PC-3 (cell line): ENCODE results near the gene IFIT1.

ENCODE experiments used
- CTCF ChIP-seq: fragments of 300-600 bp; sonication (generic); conservative IDR thresholded peaks from 2 replicates; pipeline ENCODE4 v1.5.1; 2017; ENCODE audit warnings: antibody characterized with exemption, low read depth, mild to moderate bottlenecking, low read length
- EZH2phosphoT487 ChIP-seq: fragments of 300-600 bp; sonication (generic); IDR thresholded peaks from 2 replicates; pipeline ENCODE4 v1.6.1; 2018; ENCODE audit warnings: mild to moderate bottlenecking, antibody characterized with exemption, low read length, borderline replicate concordance

GRCh38 chr10:89363729-89364442, 28.5 kb upstream of the IFIT1 start:
- TF ChIP-seq CTCF = no peak
- no peak for TF ChIP-seq EZH2phosphoT487
